ENCODE measurements around the gene HS3ST4.

Gene HS3ST4

DNA sequence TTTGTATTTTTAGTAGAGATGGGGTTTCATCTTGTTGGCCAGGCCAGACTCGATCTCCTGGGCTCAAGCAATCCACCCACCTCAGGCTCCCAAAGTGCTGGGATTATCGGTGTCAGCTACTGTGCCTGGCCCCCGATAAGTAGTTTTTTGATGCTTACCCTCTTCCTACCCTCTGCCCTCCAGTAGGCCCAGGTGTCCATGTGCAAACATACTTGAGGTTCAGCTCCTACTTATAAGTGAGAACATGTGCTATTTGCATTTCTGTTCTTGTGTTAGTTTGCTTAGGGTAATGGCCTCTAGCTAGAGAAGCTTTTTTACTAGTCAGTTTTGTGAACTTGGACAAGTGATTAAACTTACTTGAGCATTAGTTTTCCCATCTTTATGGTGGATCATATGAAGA, 136.8 kb downstream of the HS3ST4 start:
- H3K79me2 ChIP-seq (ENCODE audit: insufficient read depth, low read depth): no peaks in the 10 kb centered on the region
- no peaks in the 10 kb centered on the region for H3K36me3 ChIP-seq (ENCODE audit: insufficient read depth)
- H3K4me1 ChIP-seq (ENCODE audit: low read depth, poor library complexity, severe bottlenecking): no peaks in the 10 kb centered on the region
- no peak overlapping the region for H3K4me3 ChIP-seq (IDR thresholded peaks at IDR 0.05; ENCODE audit: insufficient read depth, low read depth, low read length)
- H3K27me3 ChIP-seq (ENCODE audit: insufficient read depth, low read depth): no peaks in the 10 kb centered on the region
- H2AFZ ChIP-seq (ENCODE audit: low read depth): no peak overlapping the region
- no peak overlapping the region for H3K27ac ChIP-seq
- H3K9ac ChIP-seq: no peak overlapping the region
- no peak overlapping the region for H3K4me2 ChIP-seq
- TF ChIP-seq, protein P1, sequence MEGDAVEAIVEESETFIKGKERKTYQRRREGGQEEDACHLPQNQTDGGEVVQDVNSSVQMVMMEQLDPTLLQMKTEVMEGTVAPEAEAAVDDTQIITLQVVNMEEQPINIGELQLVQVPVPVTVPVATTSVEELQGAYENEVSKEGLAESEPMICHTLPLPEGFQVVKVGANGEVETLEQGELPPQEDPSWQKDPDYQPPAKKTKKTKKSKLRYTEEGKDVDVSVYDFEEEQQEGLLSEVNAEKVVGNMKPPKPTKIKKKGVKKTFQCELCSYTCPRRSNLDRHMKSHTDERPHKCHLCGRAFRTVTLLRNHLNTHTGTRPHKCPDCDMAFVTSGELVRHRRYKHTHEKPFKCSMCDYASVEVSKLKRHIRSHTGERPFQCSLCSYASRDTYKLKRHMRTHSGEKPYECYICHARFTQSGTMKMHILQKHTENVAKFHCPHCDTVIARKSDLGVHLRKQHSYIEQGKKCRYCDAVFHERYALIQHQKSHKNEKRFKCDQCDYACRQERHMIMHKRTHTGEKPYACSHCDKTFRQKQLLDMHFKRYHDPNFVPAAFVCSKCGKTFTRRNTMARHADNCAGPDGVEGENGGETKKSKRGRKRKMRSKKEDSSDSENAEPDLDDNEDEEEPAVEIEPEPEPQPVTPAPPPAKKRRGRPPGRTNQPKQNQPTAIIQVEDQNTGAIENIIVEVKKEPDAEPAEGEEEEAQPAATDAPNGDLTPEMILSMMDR (conservative IDR thresholded peaks at IDR 0.05; ENCODE audit: low read depth, low read length): no peak
- no peaks in the 10 kb centered on the region for H4K20me1 ChIP-seq (ENCODE audit: insufficient read depth)

DNA sequence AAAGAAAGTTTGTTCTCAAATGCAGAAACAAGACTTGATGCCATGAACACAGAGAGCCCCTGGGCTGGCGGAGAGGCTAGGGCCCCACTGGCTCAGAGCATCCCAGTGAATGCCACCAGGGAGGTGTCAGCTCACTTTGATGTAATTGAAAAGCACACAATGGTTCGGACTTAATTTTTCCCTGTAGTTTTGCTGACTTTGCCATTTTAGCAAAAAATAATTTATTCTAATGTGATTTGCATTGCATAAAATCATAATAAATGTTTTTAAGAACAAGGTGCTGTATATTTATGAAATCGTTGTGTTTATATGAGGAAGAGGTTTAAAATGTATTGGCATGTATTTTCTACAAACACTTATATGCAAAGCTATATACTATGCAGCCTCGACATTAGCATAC, 140.5 kb downstream of the HS3ST4 start:
- Histone ChIP-seq H3K4me3 (IDR thresholded peaks at IDR 0.05; ENCODE audit: insufficient read depth, low read depth, low read length) (no peak overlapping the region), H3K4me1 (ENCODE audit: low read depth, poor library complexity, severe bottlenecking) (peaks cover 5% of the 10 kb centered on the region), H3K27ac (no peak overlapping the region), H2AFZ (ENCODE audit: low read depth) (no peak overlapping the region), H3K4me2 (no peak overlapping the region), H3K9ac (no peak overlapping the region), H4K20me1 (ENCODE audit: insufficient read depth) (no peaks in the 10 kb centered on the region), H3K36me3 (ENCODE audit: insufficient read depth) (no peaks in the 10 kb centered on the region), H3K79me2 (ENCODE audit: insufficient read depth, low read depth) (no peaks in the 10 kb centered on the region), H3K27me3 (ENCODE audit: insufficient read depth, low read depth) (no peaks in the 10 kb centered on the region)
- TF ChIP-seq, protein P1 (conservative IDR thresholded peaks at IDR 0.05; ENCODE audit: low read depth, low read length): no peak

DNA sequence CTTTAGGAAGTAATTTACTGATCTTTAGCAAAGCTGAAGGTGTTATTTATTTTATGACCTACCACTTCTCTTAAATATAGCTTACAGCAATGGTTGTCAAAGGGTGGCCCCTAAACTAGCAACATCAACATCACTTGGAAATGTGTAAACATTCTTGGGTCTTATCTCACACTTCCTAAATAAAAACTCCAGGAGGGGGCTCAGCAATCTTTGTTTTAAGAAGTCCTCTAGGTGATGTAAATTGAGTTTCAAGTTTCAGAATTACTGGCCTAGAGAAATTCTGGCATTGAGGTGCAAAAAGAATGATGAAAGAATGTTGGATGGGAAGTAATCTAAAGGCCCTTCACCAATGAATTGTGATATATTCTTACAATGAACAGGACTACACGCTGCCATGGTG, 142.3 kb downstream of the HS3ST4 start:
- Histone ChIP-seq H3K9ac (no peak overlapping the region), H3K4me3 (IDR thresholded peaks at IDR 0.05; ENCODE audit: insufficient read depth, low read depth, low read length) (no peak overlapping the region), H3K4me2 (no peak overlapping the region), H3K27ac (no peak overlapping the region), H3K4me1 (ENCODE audit: low read depth, poor library complexity, severe bottlenecking) (peaks cover 5% of the 10 kb centered on the region), H2AFZ (ENCODE audit: low read depth) (no peak overlapping the region), H4K20me1 (ENCODE audit: insufficient read depth) (no peaks in the 10 kb centered on the region), H3K36me3 (ENCODE audit: insufficient read depth) (no peaks in the 10 kb centered on the region), H3K79me2 (ENCODE audit: insufficient read depth, low read depth) (no peaks in the 10 kb centered on the region), H3K27me3 (ENCODE audit: insufficient read depth, low read depth) (no peaks in the 10 kb centered on the region)
- TF ChIP-seq, protein P1 (conservative IDR thresholded peaks at IDR 0.05; ENCODE audit: low read depth, low read length): no peak

DNA sequence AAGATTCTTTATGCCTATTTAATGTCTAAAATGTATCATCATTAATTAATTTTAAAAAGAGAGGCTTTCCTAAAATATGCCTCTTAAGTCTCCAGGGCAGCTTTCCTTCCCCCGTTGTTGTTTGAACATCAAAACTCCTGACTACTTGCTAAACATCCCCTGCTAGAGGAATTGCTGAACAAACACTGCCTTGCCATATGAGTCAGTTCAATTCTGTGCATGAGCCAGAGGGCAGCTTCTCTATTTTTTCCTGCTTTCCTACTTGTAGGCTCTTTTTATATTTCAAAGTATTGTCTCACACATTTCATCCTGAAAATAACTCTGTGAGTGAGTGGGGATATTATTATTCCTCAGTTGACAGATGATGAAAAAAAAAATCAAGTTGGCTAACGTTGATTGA, 143.4 kb downstream of the HS3ST4 start:
- H3K27ac ChIP-seq: no peak overlapping the region
- H3K4me3 ChIP-seq (IDR thresholded peaks at IDR 0.05; ENCODE audit: insufficient read depth, low read depth, low read length): no peak overlapping the region
- peaks cover 5% of the 10 kb centered on the region for H3K4me1 ChIP-seq (ENCODE audit: low read depth, poor library complexity, severe bottlenecking)
- no peaks in the 10 kb centered on the region for H3K27me3 ChIP-seq (ENCODE audit: insufficient read depth, low read depth)
- H4K20me1 ChIP-seq (ENCODE audit: insufficient read depth): no peaks in the 10 kb centered on the region
- H3K79me2 ChIP-seq (ENCODE audit: insufficient read depth, low read depth): no peaks in the 10 kb centered on the region
- H3K4me2 ChIP-seq: no peak overlapping the region
- no peak overlapping the region for H2AFZ ChIP-seq (ENCODE audit: low read depth)
- H3K9ac ChIP-seq: no peak overlapping the region
- no peaks in the 10 kb centered on the region for H3K36me3 ChIP-seq (ENCODE audit: insufficient read depth)
- TF ChIP-seq, protein P1 (conservative IDR thresholded peaks at IDR 0.05; ENCODE audit: low read depth, low read length): no peak
